Trophoblast cell (in vitro differentiated cells and primary cell): ENCODE data around the gene DUOX2.

Source experiments
- DNase-seq, 2 donors: peaks; one replicate each; pipeline ENCODE4 v3.0.0-alpha.2; 2016
- H2AFZ ChIP-seq: 2 replicates; pipeline ENCODE4 v1.6.1; 2013; ENCODE audit warnings: low read length, moderate library complexity, mild to moderate bottlenecking; ENCODE audit not compliant: insufficient read depth, poor library complexity
- H2AK5ac ChIP-seq: 2 replicates; pipeline ENCODE4 v1.6.1; 2013; ENCODE audit warnings: mild to moderate bottlenecking, low read length
- H2BK120ac ChIP-seq: 2 replicates; pipeline ENCODE4 v1.6.1; 2013; ENCODE audit warnings: low read length, mild to moderate bottlenecking, moderate library complexity; ENCODE audit not compliant: insufficient read depth, poor library complexity
- H2BK12ac ChIP-seq: 2 replicates; pipeline ENCODE4 v1.6.1; 2013; ENCODE audit warnings: mild to moderate bottlenecking, low read length, moderate library complexity
- H2BK5ac ChIP-seq: 2 replicates; pipeline ENCODE4 v1.6.1; 2013; ENCODE audit warnings: low read length, low read depth, moderate library complexity, mild to moderate bottlenecking; ENCODE audit not compliant: poor library complexity
- H3K14ac ChIP-seq: 2 replicates; pipeline ENCODE4 v1.6.1; 2013; ENCODE audit warnings: mild to moderate bottlenecking, low read length
- H3K18ac ChIP-seq: 2 replicates; pipeline ENCODE4 v1.6.1; 2013; ENCODE audit warnings: mild to moderate bottlenecking, low read length
- H3K23ac ChIP-seq: 2 replicates; pipeline ENCODE4 v1.6.1; 2013; ENCODE audit warnings: low read length
- H3K27ac ChIP-seq: 2 replicates; pipeline ENCODE4 v1.5.1; 2013; ENCODE audit warnings: low read depth, mild to moderate bottlenecking, inconsistent platforms, low read length, moderate library complexity
- H3K27me3 ChIP-seq: 2 replicates; pipeline ENCODE4 v1.6.1; 2013; ENCODE audit warnings: inconsistent platforms, mild to moderate bottlenecking, low read length, moderate library complexity; ENCODE audit not compliant: insufficient read depth
- H3K36me3 ChIP-seq, 2 experiments: 1 replicate in 1 of 2; 2 replicates in 1 of 2; pipeline ENCODE4 v1.6.1; 2013; ENCODE audit warnings: low read length in 2 of 2, mild to moderate bottlenecking in 2 of 2, moderate library complexity in 1 of 2; ENCODE audit not compliant: insufficient read depth in 2 of 2, control insufficient read depth in 1 of 2
- H3K4ac ChIP-seq: 2 replicates; pipeline ENCODE4 v1.6.1; 2013; ENCODE audit warnings: low read depth, mild to moderate bottlenecking, low read length, moderate library complexity
- H3K4me1 ChIP-seq, 2 experiments: 1 replicate in 1 of 2; 2 replicates in 1 of 2; pipeline ENCODE4 v1.6.1; 2013; ENCODE audit warnings: low read length in 2 of 2, mild to moderate bottlenecking in 2 of 2, moderate library complexity in 1 of 2; ENCODE audit not compliant: insufficient read depth in 2 of 2, control insufficient read depth in 1 of 2
- H3K4me2 ChIP-seq: 2 replicates; pipeline ENCODE4 v1.6.1; 2013; ENCODE audit warnings: inconsistent platforms, mild to moderate bottlenecking, low read length, moderate library complexity
- H3K4me3 ChIP-seq: 2 replicates; pipeline ENCODE4 v1.5.1; 2013; ENCODE audit warnings: mild to moderate bottlenecking, low read depth, low read length, inconsistent platforms
- H3K79me1 ChIP-seq: one replicate; pipeline ENCODE4 v1.6.1; 2013; ENCODE audit warnings: low read length
- H3K79me2 ChIP-seq: 2 replicates; pipeline ENCODE4 v1.6.1; 2013; ENCODE audit warnings: low read length, mild to moderate bottlenecking; ENCODE audit not compliant: control insufficient read depth, insufficient read depth, poor library complexity
- H3K9ac ChIP-seq: 2 replicates; pipeline ENCODE4 v1.6.1; 2013; ENCODE audit warnings: mild to moderate bottlenecking, low read length
- H3K9me3 ChIP-seq: 2 replicates; pipeline ENCODE4 v1.6.1; 2013; ENCODE audit warnings: low read depth, mild to moderate bottlenecking, control low read depth, inconsistent platforms, low read length; ENCODE audit not compliant: insufficient read depth
- H4K12ac ChIP-seq: 2 replicates; pipeline ENCODE4 v1.6.1; 2013; ENCODE audit warnings: low read depth, mild to moderate bottlenecking, low read length, moderate library complexity
- H4K8ac ChIP-seq: 2 replicates; pipeline ENCODE4 v1.6.1; 2013; ENCODE audit warnings: low read depth, mild to moderate bottlenecking, low read length, moderate library complexity
- H4K91ac ChIP-seq: one replicate; pipeline ENCODE4 v1.6.1; 2013; ENCODE audit warnings: low read depth, mild to moderate bottlenecking, low read length, moderate library complexity
- WGBS: extraction: QIAGEN DNeasy Blood & Tissue Kit; methylation state at CpG from one replicate; pipeline ENCODE4 v1.1.7; 2013; ENCODE audit warnings: missing lambda C conversion rate; ENCODE audit not compliant: insufficient read length, insufficient coverage; ENCODE audit errors: extremely low coverage; 5-methylcytosine and 5-hydroxymethylcytosine counted together

DUOX2 gene

GRCh38 chr15:45150997-45151396 is 37.0 kb upstream of the DUOX2 start:
- DNase-seq, result no peak
- no peak overlapping the region for H4K8ac ChIP-seq
- H3K36me3 ChIP-seq, result no peaks in the 10 kb centered on the region
- no peaks in the 10 kb centered on the region for H3K27me3 ChIP-seq
- H4K91ac ChIP-seq, result no peak overlapping the region
- no peak overlapping the region for H3K18ac ChIP-seq
- H2BK5ac ChIP-seq, result no peak overlapping the region
- H3K14ac ChIP-seq, result no peak overlapping the region
- H2BK120ac ChIP-seq, result no peak overlapping the region
- no peak overlapping the region for H3K23ac ChIP-seq
- H4K12ac ChIP-seq, result no peak overlapping the region
- no peak overlapping the region for H2AK5ac ChIP-seq
- no peak overlapping the region for H2BK12ac ChIP-seq
- no peak overlapping the region for H3K9ac ChIP-seq
- no peaks in the 10 kb centered on the region for H3K79me1 ChIP-seq
- H3K4me3 ChIP-seq, result no peak overlapping the region
- no peaks in the 10 kb centered on the region for H3K9me3 ChIP-seq
- H3K79me2 ChIP-seq, result no peaks in the 10 kb centered on the region
- H3K4ac ChIP-seq, result no peak overlapping the region
- no CpG with 5 or more reads among the region's 6 CpGs for WGBS
- no peak overlapping the region for H3K27ac ChIP-seq
- peaks cover 7 to 15% of the 10 kb centered on the region in 2 experiments for H3K4me1 ChIP-seq
- H2AFZ ChIP-seq, result no peak overlapping the region
- no peak overlapping the region for H3K4me2 ChIP-seq

GRCh38 chr15:45150481-45150880 is 36.5 kb upstream of the DUOX2 start:
- H3K4me3 ChIP-seq, result no peak overlapping the region
- no peak overlapping the region for H3K9ac ChIP-seq
- no peak overlapping the region for H3K18ac ChIP-seq
- no peak overlapping the region for H3K4me2 ChIP-seq
- H3K4me1 ChIP-seq, result peaks cover 7 to 15% of the 10 kb centered on the region in 2 experiments
- H4K12ac ChIP-seq, result no peak overlapping the region
- H4K91ac ChIP-seq, result no peak overlapping the region
- H3K27me3 ChIP-seq, result no peaks in the 10 kb centered on the region
- H3K79me1 ChIP-seq, result no peaks in the 10 kb centered on the region
- no peak overlapping the region for H2BK5ac ChIP-seq
- no peak overlapping the region for H2BK12ac ChIP-seq
- no peaks in the 10 kb centered on the region for H3K36me3 ChIP-seq
- no peak overlapping the region for H2AFZ ChIP-seq
- no peaks in the 10 kb centered on the region for H3K79me2 ChIP-seq
- no peak overlapping the region for H3K14ac ChIP-seq
- WGBS, result no CpG with 5 or more reads among the region's 6 CpGs
- no peak overlapping the region for H3K27ac ChIP-seq
- H4K8ac ChIP-seq, result no peak overlapping the region
- no peaks in the 10 kb centered on the region for H3K9me3 ChIP-seq
- no peak for DNase-seq
- no peak overlapping the region for H2AK5ac ChIP-seq
- no peak overlapping the region for H3K4ac ChIP-seq
- H2BK120ac ChIP-seq, result no peak overlapping the region
- H3K23ac ChIP-seq, result no peak overlapping the region

- no peak overlapping the region for H3K14ac ChIP-seq
- no peaks in the 10 kb centered on the region for H3K36me3 ChIP-seq
- no CpG with 5 or more reads among the region's 1 CpG for WGBS
- no peak overlapping the region for H2AK5ac ChIP-seq
- H2AFZ ChIP-seq, result no peak overlapping the region
- no peak overlapping the region for H3K4me3 ChIP-seq
- no peak overlapping the region for H4K91ac ChIP-seq
- no peak overlapping the region for H2BK120ac ChIP-seq
- no peak for DNase-seq
- H3K27ac ChIP-seq, result no peak overlapping the region
- no peak overlapping the region for H3K4ac ChIP-seq
- peak overlapping the region; percentile 3 for H2BK5ac ChIP-seq
- no peak overlapping the region for H3K23ac ChIP-seq
- H3K4me2 ChIP-seq, result no peak overlapping the region
- H3K4me1 ChIP-seq, result peaks cover 8 to 15% of the 10 kb centered on the region in 2 experiments
- no peaks in the 10 kb centered on the region for H3K27me3 ChIP-seq
- H3K9me3 ChIP-seq, result no peaks in the 10 kb centered on the region
- H4K8ac ChIP-seq, result no peak overlapping the region
- H2BK12ac ChIP-seq, result no peak overlapping the region
- no peak overlapping the region for H4K12ac ChIP-seq
- H3K79me2 ChIP-seq, result no peaks in the 10 kb centered on the region
- no peaks in the 10 kb centered on the region for H3K79me1 ChIP-seq
- no peak overlapping the region for H3K18ac ChIP-seq
- no peak overlapping the region for H3K9ac ChIP-seq
These were observed 35.1 kb upstream of the DUOX2 start for GRCh38 chr15:45149060-45149459.

GRCh38 chr15:45148076-45149059 is 34.4 kb upstream of the DUOX2 start:
- no peak overlapping the region for H2BK12ac ChIP-seq
- H2BK5ac ChIP-seq, result peak overlapping the region; percentile 3
- H3K27ac ChIP-seq, result no peak overlapping the region
- no peak overlapping the region for H3K4me2 ChIP-seq
- H3K4ac ChIP-seq, result no peak overlapping the region
- H3K18ac ChIP-seq, result no peak overlapping the region
- H3K23ac ChIP-seq, result no peak overlapping the region
- H3K27me3 ChIP-seq, result no peaks in the 10 kb centered on the region
- H3K4me1 ChIP-seq, result peaks cover 11 to 18% of the 10 kb centered on the region in 2 experiments
- no peak overlapping the region for H3K4me3 ChIP-seq
- DNase-seq, result no peak
- H2BK120ac ChIP-seq, result no peak overlapping the region
- no CpG with 5 or more reads among the region's 12 CpGs for WGBS
- no peak overlapping the region for H2AK5ac ChIP-seq
- no peak overlapping the region for H3K14ac ChIP-seq
- H2AFZ ChIP-seq, result no peak overlapping the region
- H3K36me3 ChIP-seq, result no peaks in the 10 kb centered on the region
- H4K91ac ChIP-seq, result no peak overlapping the region
- H3K79me2 ChIP-seq, result no peaks in the 10 kb centered on the region
- H4K8ac ChIP-seq, result no peak overlapping the region
- H4K12ac ChIP-seq, result no peak overlapping the region
- H3K9me3 ChIP-seq, result no peaks in the 10 kb centered on the region
- H3K79me1 ChIP-seq, result no peaks in the 10 kb centered on the region
- no peak overlapping the region for H3K9ac ChIP-seq
